NCI-H446 treated with DMSO at 0.1 percent for 48 hours (cell line): ENCODE results near the gene CRYGN.

ENCODE experiments used
- DNase-seq: peaks from one replicate; lab custom pipeline; 2025; lab: John Stamatoyannopoulos, UW

The CRYGN gene

GRCh38 chr7:151438864-151439601 is 908 bp downstream of the CRYGN start:
- DNase-seq, result no peak

DNA sequence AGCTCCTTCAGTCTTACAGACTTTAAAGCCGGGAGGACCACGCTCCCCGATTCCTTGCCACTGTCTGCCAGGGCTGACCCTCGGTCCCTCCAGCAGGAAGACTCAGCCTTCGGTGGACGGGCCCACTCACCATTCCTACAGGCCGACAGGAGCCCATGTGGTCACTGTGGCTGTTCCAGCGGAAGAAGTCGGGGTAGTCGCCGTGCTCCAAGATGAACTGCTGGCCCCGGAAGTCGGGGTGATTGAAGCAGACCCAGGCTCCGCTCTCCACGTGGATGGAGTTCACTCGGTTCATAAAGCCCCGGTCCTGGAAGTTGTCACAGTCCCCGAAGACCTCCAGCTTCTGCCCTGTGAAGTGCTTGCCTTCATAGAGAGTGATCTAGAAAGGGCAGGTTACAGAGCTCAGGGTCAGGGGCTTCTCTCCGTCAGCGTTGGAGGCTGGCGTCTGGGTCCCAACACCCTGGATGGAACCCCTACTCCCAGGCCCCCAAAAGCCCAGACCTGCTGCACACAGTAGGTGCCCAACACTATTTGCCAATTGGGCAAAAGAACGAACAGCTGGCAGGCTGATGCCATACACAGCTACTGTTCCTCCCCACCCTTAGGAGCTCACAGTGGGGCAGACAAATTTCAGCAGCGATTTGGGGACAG is 1.9 kb downstream of the CRYGN start:
- no peak for DNase-seq

DNA sequence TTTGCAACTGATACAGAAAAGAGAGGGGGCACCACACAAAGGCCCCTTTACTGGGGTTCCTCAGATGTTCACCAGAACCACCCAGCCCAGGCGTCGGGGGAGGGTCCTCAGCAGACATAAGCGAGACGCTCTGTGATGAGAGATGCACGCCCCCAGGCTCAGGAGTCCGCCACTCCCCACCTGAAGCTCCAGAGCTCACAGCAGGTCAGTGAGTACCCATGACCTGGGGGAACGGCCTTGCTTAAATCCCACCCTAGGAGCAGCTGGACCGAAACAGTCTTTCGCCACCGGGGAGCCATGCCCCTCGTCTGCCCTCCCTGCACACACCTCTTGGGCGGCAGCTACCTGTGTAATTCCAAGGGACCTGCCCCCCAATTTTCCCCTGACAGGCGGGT is 2.8 kb downstream of the CRYGN start:
- no peak for DNase-seq

- DNase-seq, result no peak
These were observed 3.3 kb downstream of the CRYGN start for GRCh38 chr7:151436446-151437158.

- no peak for DNase-seq
These were observed 4.0 kb downstream of the CRYGN start for GRCh38 chr7:151435971-151436370.

DNA sequence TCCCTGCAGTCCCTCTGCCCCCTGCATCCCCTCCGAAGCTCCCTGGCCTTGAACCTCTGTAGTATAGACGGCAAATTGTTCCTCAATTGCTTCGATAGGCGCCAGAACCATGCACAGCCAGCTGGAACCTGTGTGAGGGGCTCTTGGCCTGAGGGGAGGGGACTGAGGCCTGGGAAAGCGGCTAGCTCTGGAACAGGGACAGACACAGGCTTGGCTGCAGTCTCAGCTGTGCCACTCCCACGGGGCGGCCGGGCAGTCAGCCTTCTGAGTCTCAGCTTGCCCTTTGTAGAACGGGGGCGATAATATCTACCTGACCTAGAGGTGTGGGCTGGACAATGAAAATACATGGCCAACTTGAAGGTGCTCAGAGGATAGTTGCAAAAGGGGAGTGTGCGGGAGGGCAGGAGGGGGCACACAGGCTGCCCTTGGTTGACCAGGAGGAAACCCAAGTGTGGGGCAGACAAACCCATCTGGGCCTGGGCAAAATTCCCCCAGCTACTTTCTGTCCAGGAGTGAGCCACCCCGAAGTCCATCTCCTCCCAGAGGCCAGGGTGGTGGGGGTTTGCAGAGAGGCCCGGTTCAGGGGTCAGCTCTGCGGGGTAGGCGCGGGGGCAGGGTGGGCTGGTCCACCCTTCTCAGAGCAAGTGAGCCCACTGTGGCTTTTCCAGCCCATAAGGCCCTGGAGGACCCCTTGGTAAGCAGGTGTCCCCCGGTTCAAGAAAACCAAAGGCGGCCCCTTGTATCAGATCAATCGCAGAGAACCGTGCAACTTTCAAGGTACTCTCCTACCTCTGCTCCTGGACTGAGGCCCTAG is 4.6 kb downstream of the CRYGN start:
- DNase-seq, result no peak

GRCh38 chr7:151434549-151434948 is 5.4 kb downstream of the CRYGN start:
- no peak for DNase-seq

DNA sequence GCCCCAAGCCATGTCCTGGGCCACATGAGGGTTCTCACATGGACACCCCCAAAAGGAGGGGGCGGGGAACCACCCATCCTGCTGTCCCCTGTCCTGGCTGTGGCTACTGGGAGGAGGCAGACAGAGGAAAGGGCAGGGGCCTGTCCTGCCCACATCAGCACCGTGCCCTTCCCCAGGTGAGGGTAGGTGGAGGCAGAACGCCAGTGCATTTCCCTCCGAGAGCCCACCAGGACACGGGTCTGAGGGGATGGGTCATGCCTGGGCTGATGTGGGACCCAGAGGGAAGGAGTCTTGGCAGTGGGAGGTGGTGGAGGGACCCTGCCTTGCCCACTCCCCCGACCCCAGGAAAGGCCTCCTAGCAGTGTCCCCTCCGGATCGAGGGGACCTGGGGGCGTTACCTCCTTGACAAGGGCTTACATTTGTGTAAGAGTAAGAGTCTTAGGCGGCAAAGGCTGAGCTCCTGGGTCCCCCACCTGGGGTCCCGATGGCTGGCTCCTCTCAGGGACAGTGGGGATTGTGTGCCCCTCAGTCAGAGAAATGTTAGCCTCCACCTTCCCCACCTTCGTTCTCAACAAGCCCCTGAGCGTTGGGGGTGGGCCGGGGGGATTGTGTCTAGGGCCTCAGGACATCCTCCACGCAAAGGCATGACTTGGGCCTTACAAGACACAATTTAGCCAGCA is 6.1 kb downstream of the CRYGN start:
- no peak for DNase-seq

DNA sequence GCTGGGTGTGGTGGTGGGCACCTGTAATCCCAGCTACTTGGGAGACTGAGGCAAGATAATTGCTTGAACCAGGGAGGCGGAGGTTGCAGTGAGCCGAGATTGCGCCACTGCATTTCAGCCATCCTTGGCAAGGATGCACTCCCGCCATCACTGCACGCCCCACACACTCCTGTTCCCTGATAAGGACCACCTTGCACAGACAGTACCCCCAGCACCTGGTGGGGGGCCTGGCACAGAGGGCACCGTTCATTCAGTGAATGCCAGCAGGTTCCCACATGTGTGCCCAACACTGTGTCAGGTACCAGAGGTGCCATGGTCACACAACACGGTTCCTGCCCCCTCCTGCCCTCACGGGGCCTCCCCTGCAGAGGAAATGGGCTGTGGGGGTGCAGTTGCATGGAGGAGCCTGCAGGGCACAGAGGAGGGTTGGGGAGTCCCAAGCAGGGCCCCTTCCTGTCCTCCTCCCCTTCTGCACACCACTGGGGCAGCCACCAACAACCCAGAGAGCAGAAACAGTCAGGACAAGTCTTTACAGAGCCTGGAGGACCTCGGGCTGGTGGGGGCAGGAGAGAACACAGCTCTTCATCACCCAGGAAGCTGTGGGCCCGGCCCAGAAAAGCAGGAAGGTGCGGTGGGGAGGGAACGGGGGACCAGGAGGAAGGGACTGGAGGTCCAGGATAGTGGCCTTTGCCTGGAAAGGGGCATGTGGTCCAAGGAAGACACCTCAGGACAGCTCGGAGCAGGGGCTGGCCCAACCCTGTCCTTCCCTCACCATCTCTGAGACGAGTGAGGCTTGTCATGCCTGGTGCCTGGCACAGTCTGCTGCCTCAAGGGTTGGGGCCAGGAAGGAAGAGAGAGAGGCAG is 7.1 kb downstream of the CRYGN start:
- no peak for DNase-seq

DNA sequence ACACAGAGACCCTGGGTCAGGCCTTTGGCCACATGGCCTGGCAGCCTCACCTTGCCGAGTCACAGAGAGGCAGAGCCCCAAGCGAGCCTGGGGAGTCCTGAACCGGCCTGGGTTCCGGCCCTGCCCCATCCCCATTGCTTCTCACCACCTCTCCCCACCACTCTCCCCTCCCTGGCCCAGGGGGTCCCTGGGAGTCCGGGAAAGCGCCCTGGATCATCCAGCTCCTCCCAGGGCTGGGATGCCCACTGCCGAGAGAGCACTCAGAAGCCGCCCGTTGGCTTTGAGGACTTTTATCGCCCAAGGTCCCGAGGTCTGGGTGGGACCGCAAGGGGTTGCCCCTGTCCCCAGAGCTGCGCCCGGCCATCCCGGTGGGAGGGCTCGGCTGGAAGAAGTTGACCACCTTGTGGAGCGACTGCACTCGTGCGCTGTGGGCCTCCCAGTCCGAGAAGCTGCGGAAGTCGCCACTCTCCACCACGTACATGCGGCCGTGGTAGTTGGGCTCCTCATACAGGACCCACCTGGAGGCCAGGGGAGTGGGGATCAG is 8.1 kb downstream of the CRYGN start:
- no peak for DNase-seq

- DNase-seq, result no peak
These were observed 8.6 kb downstream of the CRYGN start for GRCh38 chr7:151431281-151431767.

- no peak for DNase-seq
These were observed 9.3 kb downstream of the CRYGN start for GRCh38 chr7:151430391-151431205.

DNA sequence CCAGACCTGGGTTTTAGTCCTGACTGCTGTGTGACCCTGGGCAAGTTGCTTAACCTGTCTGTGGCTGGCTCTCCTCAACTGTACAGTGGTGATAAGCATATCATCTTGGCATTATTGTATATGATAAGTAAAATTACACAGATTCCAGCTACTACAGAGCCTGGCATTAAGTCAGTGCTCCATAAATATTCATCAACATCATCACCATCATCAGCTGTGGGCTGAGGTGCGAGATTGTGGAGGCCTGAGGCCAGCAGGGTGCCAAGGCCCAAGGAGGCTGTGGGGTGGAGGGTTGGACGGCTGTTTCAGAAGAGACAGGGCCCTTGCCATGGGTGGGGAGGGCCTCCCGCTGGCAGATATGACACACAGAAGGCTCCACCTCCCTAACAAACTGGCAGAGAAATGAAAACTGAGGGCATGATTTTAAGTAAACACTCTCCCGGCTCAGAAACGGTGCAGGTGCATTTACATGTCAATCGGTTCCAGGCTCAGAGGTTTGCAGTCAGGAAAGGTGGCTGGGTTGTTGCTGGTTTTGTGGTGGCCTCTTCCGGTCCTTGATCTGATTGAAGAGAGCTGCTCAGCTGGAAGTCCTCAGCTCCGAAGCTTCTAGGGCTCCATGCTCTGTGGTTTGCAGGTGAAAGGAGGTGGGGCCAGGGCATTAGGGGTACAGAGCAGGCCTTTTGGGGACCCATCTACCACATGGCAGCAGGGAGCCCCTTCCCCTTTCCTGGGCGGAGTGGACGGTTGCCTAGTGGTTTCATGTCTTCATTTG is 10.2 kb downstream of the CRYGN start:
- DNase-seq, result no peak

DNA sequence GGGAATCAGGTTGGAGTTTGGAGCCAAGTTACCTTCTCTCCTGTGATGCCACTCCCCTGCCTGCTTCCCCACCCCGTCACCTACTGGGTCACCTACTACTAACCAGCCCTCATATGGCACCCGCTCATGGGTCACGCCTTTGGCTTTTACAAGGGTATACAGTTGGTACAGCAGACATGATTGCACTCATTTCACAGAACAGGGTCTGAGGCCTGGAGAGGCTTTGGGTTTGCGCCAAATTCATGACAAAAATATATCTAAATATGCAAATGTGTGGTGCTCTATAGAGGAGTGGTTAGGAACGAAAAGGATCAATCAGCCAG is 10.7 kb downstream of the CRYGN start:
- DNase-seq, result no peak

DNA sequence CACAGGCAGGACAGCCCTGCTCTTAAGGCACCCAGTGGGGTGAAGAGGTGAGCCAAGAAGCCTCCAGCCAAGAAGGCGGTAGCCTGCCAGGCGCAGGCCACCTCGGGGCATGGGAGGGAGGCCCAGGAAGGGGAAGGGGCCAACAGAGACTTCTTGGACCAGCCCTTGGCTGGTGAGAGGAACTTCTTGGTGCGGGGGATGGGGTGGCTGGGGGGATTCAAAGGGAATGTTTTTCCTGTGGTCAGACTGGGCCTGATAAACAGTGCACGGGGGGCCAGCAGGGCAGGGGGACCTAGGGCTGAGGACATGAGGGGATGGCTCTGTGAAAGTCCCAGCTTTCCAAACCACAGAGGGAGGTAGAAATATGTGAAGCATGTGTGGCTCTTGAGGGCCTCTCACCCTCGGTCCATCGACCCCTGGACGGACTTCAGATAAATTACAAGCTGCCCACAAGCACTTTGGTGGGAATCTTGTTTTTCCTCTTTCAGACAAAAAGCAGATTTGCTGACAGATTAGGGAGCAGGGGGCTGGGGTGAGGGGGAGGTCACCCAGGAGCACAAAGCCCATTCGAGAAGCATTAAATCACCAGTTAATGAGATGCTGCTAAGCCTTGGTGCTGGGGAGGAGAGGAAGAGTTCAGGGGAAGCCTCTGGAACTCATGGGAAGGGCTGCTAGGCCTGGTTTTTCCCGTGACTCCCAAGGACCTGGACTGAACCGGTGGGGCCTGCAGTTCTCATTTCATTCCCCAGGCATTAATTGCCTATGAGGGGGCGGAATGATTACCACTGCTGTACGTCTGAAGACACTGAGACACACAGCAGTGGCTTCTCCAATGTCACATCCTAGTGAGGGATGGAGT is 11.3 kb downstream of the CRYGN start:
- DNase-seq, result no peak

DNA sequence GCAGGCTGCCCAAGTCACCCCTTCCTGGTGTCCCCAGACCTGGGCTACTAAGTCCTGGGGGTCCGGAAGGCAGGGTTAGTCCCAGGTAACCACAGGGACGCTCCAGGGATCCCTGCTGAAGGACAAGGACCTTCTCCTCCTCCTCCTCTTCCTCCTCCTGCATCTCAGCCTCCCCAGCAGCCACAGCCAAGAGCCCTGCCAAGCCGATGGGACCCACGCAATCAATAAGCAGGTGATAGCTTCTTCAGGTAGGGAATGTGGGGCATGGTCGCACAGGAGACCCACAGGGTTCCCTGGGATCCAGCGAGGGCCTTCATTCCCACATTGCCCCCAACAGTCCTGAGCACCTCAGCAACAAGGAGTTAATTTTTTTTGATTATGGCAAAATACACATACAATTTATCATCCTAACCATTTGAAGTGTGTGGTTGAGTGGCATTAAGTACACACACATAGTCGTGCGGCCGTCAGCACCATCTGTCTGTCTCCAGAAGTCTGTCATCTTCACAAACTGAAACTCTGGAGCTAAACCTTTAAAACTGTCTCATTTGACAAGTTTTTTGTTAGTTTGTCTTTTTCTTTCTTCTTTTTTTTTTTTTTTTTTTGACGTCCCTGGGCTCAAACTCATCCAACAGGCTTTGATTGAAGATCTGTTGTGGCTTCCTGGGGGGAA is 12.1 kb downstream of the CRYGN start:
- peak; percentile 82 for DNase-seq
